Transverse colon (tissue), 4 donors: Measurements from ENCODE around the gene MAP3K21.

ENCODE experiments used
- CTCF ChIP-seq, 5 experiments: fragments of 200-600 bp in 3 of 5; fragments of 450-650 bp in 2 of 5; sonication (generic) in 3 of 5; IDR thresholded peaks; 1 replicate in 2 of 5; 2 replicates in 3 of 5; pipeline ENCODE4 v1.5.1; 2016 to 2017; ENCODE audit warnings: antibody characterized with exemption in 5 of 5, inconsistent platforms in 3 of 5, mild to moderate bottlenecking in 2 of 5, moderate library complexity in 1 of 5
- EP300 ChIP-seq: sonication (generic); formaldehyde crosslinking; IDR thresholded peaks from one replicate; pipeline ENCODE4 v1.6.1; 2017; ENCODE audit warnings: antibody characterized with exemption, low read depth
- POLR2A ChIP-seq: fragments of 450-650 bp; IDR thresholded peaks from one replicate; pipeline ENCODE4 v1.6.1; 2016; ENCODE audit warnings: antibody characterized with exemption, mild to moderate bottlenecking, moderate library complexity
- POLR2AphosphoS5 ChIP-seq, 3 donors: sonication (generic); formaldehyde crosslinking; IDR thresholded peaks; one replicate each; pipeline ENCODE4 v1.6.1; 2016; ENCODE audit warnings: antibody characterized with exemption in 3 of 3

GRCh38 chr1:233359431-233359830 lies 31.9 kb downstream of the MAP3K21 start:
- no peak for TF ChIP-seq POLR2A
- TF ChIP-seq CTCF (IDR thresholded peaks at IDR 0.05), result no peak
- no peak for TF ChIP-seq POLR2AphosphoS5 (IDR thresholded peaks at IDR 0.05)
- no peak for TF ChIP-seq EP300
